ENCODE data around the gene TRPV4. TPM values are rescaled to one million over a fixed set of nuclear protein-coding genes. Genes with fewer than 3 reads are reported as not detected.

TRPV4 gene
- total and polyA plus RNA-seq, 7 donors, result 0.03 to 0.11 (median 0.07) TPM; not detected in 1

DNA sequence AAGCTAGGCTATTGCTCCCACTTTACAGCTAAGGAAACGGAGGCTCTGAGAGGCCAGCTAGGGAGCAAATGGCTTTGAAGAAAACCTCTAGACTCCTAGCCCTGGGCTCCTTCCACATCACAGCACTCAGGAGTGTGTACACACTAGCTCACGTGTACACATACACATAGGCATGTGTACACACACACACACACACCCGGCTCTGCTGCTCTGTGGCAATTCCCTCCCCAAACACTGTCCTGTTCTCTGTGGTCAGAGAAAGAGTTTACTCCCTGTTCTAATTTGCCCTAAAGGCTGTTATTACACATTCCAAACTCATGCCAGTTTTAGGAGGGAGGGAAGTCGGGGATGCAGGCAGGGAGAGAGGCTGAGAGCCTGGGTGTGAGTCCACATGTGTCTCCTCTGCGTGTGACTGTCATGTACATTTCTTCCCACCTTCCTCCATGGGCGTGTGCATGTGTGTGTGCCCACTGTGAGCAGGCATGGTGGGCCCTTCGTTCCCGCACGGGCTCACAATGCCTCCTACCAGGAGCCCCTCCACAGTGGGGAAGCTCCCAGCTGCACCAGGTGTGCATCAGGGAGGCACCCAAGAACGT is 14.2 kb downstream of the TRPV4 start:
- no peaks in the 10 kb centered on the region for H3K9me3 ChIP-seq
- no peak for ATAC-seq
- H3K27ac ChIP-seq, result no peak overlapping the region
- no peaks in the 10 kb centered on the region for H3K4me1 ChIP-seq
- no peaks in the 10 kb centered on the region for H3K36me3 ChIP-seq (ENCODE audit: insufficient read depth in 1 of 2, low read depth in 1 of 2)
- 44 to 50% (median 47%) methylated on average over 10 of the region's 10 CpGs for WGBS, 3 donors
- intact Hi-C loops (cut with DNase I), result no loop called here
- peaks cover 0 to 8% (median 0%) of the 10 kb centered on the region in 3 donors for H3K27me3 ChIP-seq (ENCODE audit: insufficient read depth in 3 of 3, low read length in 2 of 3)
- no peak for DNase-seq
- no peak for TF ChIP-seq CTCF (IDR thresholded peaks at IDR 0.05)
- H3K4me3 ChIP-seq, result no peak overlapping the region

- 92 to 93% (median 92%) methylated on average over 9 of the region's 9 CpGs for WGBS, 3 donors
- intact Hi-C loops (cut with DNase I), result no loop called here
- Histone ChIP-seq H3K27ac (no peak overlapping the region), H3K36me3 (ENCODE audit: insufficient read depth in 1 of 2, low read depth in 1 of 2) (no peaks in the 10 kb centered on the region), H3K27me3 (ENCODE audit: insufficient read depth in 3 of 3, low read length in 2 of 3) (peaks cover 0 to 15% (median 0%) of the 10 kb centered on the region in 3 donors), H3K4me1 (no peaks in the 10 kb centered on the region), H3K4me3 (no peak overlapping the region), H3K9me3 (no peaks in the 10 kb centered on the region)
- TF ChIP-seq CTCF (IDR thresholded peaks at IDR 0.05), result no peak
- ATAC-seq (no peak), DNase-seq (no peak)
These were observed 14.9 kb downstream of the TRPV4 start for GRCh38 chr12:109818253-109818652.

GRCh38 chr12:109817627-109818231 is 15.5 kb downstream of the TRPV4 start:
- H3K36me3 ChIP-seq (ENCODE audit: insufficient read depth in 1 of 2, low read depth in 1 of 2), result no peaks in the 10 kb centered on the region
- H3K9me3 ChIP-seq, result no peaks in the 10 kb centered on the region
- H3K27me3 ChIP-seq (ENCODE audit: insufficient read depth in 3 of 3, low read length in 2 of 3), result peaks cover 0 to 19% (median 0%) of the 10 kb centered on the region in 3 donors
- H3K4me3 ChIP-seq, result no peak overlapping the region
- no peak overlapping the region for H3K27ac ChIP-seq
- WGBS, 3 donors, result 91 to 92% (median 91%) methylated on average over 8 of the region's 8 CpGs
- DNase-seq (no peak), ATAC-seq (no peak)
- intact Hi-C loops (cut with DNase I), result no loop called here
- no peaks in the 10 kb centered on the region for H3K4me1 ChIP-seq
- no peak for TF ChIP-seq CTCF (IDR thresholded peaks at IDR 0.05)

DNA sequence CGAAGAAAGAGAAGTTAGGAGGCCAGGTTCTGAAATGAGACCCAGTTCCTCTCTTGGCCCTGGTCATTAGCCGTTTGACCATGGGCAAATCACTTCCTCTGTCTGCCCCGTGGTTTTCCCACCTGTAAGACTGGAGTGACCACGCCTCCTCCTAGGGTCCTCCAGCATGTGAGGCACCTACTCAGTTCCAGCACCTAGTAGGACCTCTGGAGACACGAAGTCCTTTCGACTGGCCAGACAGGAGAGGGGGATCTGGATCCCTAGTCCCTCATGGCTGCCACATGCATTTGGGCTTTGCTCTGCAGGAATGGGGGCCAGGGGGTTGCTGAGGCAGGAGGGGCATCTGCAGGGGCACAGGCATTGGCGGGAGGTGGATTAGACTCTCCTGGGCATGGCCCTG is 16.3 kb downstream of the TRPV4 start:
- Histone ChIP-seq H3K9me3 (no peaks in the 10 kb centered on the region), H3K27me3 (ENCODE audit: insufficient read depth in 3 of 3, low read length in 2 of 3) (peaks cover 0 to 23% (median 0%) of the 10 kb centered on the region in 3 donors), H3K4me3 (no peak overlapping the region), H3K4me1 (no peaks in the 10 kb centered on the region), H3K36me3 (ENCODE audit: insufficient read depth in 1 of 2, low read depth in 1 of 2) (no peaks in the 10 kb centered on the region), H3K27ac (no peak overlapping the region)
- TF ChIP-seq CTCF (IDR thresholded peaks at IDR 0.05), result no peak
- intact Hi-C loops (cut with DNase I), result no loop called here
- 83 to 90% (median 90%) methylated on average over 7 of the region's 7 CpGs for WGBS, 3 donors
- ATAC-seq (no peak), DNase-seq (no peak)
